IPS DF 6.9 (cell line): ENCODE data around the gene MLX.
"Not testable (repeated sequence)": the region's sequence is repeated elsewhere in the genome, so short reads cannot be mapped to it uniquely, and the experiment has no call there.

Experiments
- DNase-seq: peaks from one replicate; pipeline ENCODE4 v3.0.0-alpha.2; 2013; ENCODE audit warnings: low read depth, low spot score
- H3K27ac ChIP-seq: one replicate; pipeline ENCODE4 v1.5.1; 2013; ENCODE audit warnings: low read length, control low read depth
- H3K27me3 ChIP-seq: 2 replicates; pipeline ENCODE4 v1.6.1; 2013; ENCODE audit warnings: mild to moderate bottlenecking, low read length; ENCODE audit not compliant: control insufficient read depth, insufficient read depth
- H3K36me3 ChIP-seq: 2 replicates; pipeline ENCODE4 v1.6.1; 2013; ENCODE audit warnings: low read length; ENCODE audit not compliant: control insufficient read depth, insufficient read depth
- H3K4me1 ChIP-seq: 2 replicates; pipeline ENCODE4 v1.6.1; 2013; ENCODE audit warnings: low read length; ENCODE audit not compliant: control insufficient read depth, insufficient read depth
- H3K4me3 ChIP-seq: 2 replicates; pipeline ENCODE4 v1.5.1; 2013; ENCODE audit warnings: mild to moderate bottlenecking, low read length
- H3K9me3 ChIP-seq: 2 replicates; pipeline ENCODE4 v1.6.1; 2013; ENCODE audit warnings: low read length, inconsistent platforms; ENCODE audit not compliant: control insufficient read depth, insufficient read depth
- WGBS: extraction: QIAGEN DNeasy Blood & Tissue Kit; methylation state at CpG from one replicate; pipeline ENCODE4 v1.1.7; 2013; ENCODE audit warnings: mixed read lengths, missing lambda C conversion rate; ENCODE audit not compliant: insufficient read length, insufficient coverage; 5-methylcytosine and 5-hydroxymethylcytosine counted together

Gene MLX

DNA sequence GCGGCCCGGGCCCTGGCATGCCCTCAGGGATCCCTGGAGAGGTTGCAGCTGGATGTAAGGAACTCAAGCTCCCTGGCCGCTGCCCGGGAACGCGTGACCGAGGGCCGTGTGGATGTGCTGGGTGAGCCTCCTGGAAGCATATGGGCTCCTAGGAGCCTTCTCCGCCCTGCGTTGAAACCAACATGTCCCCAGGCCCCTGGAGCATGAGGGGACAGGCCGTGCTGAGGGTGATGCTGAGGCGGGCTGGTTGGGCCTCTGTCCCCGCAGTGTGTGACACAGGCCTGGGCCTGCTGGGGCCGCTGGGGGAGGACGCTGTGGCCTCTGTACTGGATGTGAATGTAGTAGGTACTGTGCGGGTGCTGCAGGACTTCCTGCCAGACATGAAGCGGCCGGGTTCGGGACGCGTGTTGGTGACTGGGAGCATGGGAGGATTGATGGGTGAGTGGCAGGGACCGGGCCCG is 19.9 kb upstream of the MLX start:
- Histone ChIP-seq H3K27ac (no peak overlapping the region), H3K36me3 (peaks cover 9% of the 10 kb centered on the region; the same call in 1 of the 2 replicates), H3K27me3 (no peaks in the 10 kb centered on the region), H3K4me3 (no peak overlapping the region; the same call in 1 of the 2 replicates), H3K4me1 (peaks cover 2% of the 10 kb centered on the region), H3K9me3 (no peaks in the 10 kb centered on the region)
- no CpG with 5 or more reads among the region's 23 CpGs for WGBS
- DNase-seq: no peak

DNA sequence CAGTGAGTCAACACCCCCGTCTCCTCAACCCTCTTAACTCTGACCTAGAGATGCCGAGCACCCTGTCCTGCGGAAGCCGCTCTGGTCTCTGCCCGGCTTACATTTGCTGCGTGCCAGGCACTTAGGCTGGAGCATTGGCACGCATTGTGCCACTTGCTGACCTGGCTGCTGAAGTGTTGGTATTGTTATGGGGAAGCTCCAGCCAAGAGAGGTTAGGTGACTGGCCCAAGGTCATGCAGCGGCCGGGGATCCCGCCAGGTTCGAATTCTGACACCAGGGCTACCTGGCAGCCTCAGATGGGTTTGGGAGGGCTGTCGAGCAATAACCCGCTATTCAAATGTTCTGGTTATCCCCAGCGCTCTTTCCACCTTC is 19.2 kb upstream of the MLX start:
- H3K9me3 ChIP-seq: no peaks in the 10 kb centered on the region
- H3K36me3 ChIP-seq: peaks cover 9% of the 10 kb centered on the region; the same call in 1 of the 2 replicates
- no CpG with 5 or more reads among the region's 14 CpGs for WGBS
- no peak overlapping the region for H3K27ac ChIP-seq
- H3K4me1 ChIP-seq: peaks cover 2% of the 10 kb centered on the region
- no peaks in the 10 kb centered on the region for H3K27me3 ChIP-seq
- no peak for DNase-seq
- peak overlapping the region; percentile 16; the same call in 1 of the 2 replicates for H3K4me3 ChIP-seq

DNA sequence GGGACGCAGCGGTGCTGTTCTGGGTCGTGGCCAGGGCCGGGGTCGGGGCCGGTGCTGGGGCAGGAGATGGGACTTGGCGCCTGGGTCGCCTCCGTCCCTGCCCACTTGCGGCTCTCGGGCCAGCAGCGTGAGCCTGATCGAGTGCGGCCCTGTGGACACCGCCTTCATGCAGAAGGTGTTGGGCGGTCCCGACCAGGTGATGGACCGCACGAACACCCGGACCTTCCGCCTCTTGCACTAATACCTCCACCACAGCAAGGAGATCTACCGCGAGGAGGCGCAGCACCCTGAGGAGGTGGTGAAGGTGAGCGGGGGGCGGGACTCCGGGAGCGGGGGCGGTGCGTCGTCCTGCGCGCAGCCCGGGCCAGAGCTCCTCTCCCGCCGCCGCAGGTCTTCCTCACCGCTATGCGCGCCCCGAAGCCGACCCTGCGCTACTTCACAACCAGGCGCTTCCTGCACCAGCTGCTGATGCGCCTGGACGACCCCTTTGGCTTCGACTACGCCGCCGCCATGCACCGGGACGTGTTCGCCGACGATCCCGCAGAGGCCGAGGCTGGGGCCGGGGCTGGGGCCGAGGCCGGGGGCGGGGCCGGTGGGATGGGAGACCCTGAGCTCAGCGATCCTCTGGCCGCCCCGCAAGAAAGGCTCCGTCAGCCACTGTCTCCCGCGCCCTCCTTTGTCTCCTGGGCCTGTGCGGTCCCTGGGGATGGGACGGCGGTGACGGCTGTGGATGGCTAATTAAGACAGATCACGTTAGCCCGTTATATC is 18.6 kb upstream of the MLX start:
- Histone ChIP-seq H3K27ac (no peak overlapping the region), H3K4me3 (peak overlapping the region; percentile 50; the same call in 1 of the 2 replicates)

DNA sequence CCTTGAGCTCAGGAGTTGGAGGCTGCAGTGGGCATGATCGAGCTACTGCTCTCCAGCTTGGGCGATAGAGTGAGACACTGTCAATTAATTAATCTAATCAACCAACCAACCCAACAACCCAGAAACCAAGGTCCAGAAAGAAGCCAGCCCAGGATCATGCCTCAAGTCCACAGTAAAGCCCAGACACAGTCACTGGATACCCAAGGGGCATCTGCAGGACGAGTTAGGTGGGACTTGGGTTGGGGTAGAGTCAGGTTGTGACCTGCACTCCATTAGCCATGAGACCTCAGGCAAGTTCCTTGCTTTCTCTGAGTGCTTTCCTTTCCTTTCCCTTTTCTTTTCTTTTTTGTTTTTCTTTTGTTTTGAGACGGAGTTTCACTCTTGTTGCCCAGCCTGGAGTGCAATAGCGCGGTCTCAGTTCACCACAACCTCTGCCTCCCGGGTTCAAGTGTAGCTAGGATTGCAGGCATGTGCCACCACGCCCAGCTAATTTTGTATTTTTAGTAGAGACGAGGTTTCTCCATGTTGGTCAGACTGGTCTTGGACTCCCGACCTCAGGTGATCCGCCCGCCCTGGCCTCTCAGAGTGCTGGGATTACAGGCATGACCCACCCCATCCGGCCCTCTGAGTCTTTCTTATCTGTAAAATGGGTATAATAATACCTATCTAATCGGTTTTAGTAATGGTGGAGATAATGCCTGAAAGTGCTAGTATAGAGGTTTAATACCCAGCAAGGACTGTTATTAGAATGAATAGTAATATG is 17.7 kb upstream of the MLX start:
- no peak for DNase-seq
- H3K27me3 ChIP-seq: no peaks in the 10 kb centered on the region
- H3K36me3 ChIP-seq: no peaks in the 10 kb centered on the region; the same call in 1 of the 2 replicates
- peaks cover 4% of the 10 kb centered on the region for H3K4me1 ChIP-seq
- no peaks in the 10 kb centered on the region for H3K9me3 ChIP-seq
- no peak overlapping the region for H3K27ac ChIP-seq
- no CpG with 5 or more reads among the region's 14 CpGs for WGBS
- H3K4me3 ChIP-seq: no peak overlapping the region

More for the DNA sequence above, 18.6 kb upstream of the MLX start:
- Histone ChIP-seq H3K4me1 (peaks cover 2% of the 10 kb centered on the region), H3K9me3 (no peaks in the 10 kb centered on the region), H3K27me3 (no peaks in the 10 kb centered on the region), H3K36me3 (peaks cover 6% of the 10 kb centered on the region; the same call in 1 of the 2 replicates)
- no CpG with 5 or more reads among the region's 74 CpGs for WGBS
- no peak for DNase-seq

DNA sequence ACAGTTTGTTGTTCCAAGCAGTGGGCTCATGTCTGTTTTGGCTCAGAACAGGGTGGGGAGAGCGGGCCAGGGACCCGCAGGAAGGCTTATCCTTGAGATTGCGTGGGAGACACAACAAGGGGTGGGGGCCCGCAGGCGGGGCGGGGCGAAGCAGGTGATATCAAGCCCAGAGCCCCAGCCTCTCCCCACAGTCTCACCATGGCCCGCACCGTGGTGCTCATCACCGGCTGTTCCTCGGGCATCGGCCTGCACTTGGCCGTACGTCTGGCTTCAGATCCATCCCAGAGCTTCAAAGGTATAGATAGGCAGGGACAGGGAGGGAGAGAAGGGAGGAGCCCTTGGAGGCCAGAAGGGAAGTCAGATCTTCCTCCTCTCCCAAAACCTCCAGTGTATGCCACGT is 14.2 kb upstream of the MLX start, which contains the start of gene HSD17B1:
TSS of gene HSD17B1 (plus strand) at position 188 of the 400 bp plus-strand sequence. CDS start at position 199, 11 bp downstream.
- not testable (repeated sequence) for H3K27me3 ChIP-seq, H3K4me3 ChIP-seq, DNase-seq, H3K9me3 ChIP-seq, H3K27ac ChIP-seq, H3K4me1 ChIP-seq, H3K36me3 ChIP-seq
- no CpG with 5 or more reads among the region's 15 CpGs for WGBS

DNA sequence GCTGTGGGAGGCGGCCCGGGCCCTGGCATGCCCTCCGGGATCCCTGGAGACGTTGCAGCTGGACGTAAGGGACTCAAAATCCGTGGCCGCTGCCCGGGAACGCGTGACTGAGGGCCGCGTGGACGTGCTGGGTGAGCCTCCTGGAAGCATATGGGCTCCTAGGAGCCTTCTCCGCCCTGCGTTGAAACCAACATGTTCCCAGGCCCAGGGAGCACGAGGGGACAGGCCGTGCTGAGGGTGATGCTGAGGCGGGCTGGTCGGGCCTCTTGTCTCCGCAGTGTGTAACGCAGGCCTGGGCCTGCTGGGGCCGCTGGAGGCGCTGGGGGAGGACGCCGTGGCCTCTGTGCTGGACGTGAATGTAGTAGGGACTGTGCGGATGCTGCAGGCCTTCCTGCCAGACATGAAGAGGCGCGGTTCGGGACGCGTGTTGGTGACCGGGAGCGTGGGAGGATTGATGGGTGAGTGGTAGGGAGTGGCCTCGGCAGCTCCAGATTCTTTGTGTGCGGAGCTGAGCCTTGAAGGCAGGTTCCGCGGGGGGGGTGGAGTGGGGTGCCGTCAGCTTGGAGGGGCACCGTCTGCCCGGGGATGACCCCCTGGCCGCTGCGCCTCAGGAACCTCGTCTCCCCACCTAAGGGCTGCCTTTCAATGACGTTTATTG is 13.6 kb upstream of the MLX start:
- Histone ChIP-seq H3K27me3 (no peaks in the 10 kb centered on the region), H3K4me1 (peaks cover 4% of the 10 kb centered on the region), H3K27ac (no peak overlapping the region), H3K9me3 (no peaks in the 10 kb centered on the region), H3K36me3 (no peaks in the 10 kb centered on the region; the same call in 1 of the 2 replicates), H3K4me3 (no peak overlapping the region)
- 100% methylated on average over 1 of the region's 45 CpGs for WGBS
- DNase-seq: no peak

DNA sequence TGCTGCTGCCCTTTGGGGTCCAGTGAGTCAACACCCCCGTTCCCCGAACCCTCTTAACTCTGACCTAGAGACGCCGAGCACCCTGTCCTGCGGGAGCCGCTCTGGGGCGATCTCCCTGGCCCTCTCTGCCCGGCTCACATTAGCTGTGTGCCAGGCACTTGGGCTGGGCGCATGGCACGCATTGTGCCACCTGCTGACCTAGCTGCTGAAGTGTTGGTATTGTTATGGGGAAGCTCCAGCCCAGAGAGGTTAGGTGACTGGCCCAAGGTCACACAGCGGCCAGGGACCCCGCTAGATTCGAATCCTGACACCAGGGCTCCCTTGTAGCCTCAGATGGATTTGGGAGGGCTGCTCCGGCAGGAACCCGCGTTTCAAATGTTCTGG is 13.0 kb upstream of the MLX start:
- Histone ChIP-seq H3K9me3 (no peaks in the 10 kb centered on the region), H3K36me3 (no peaks in the 10 kb centered on the region; the same call in 1 of the 2 replicates), H3K4me3 (peak overlapping the region; percentile 72; the same call in 1 of the 2 replicates), H3K27me3 (no peaks in the 10 kb centered on the region), H3K27ac (no peak overlapping the region), H3K4me1 (peaks cover 4% of the 10 kb centered on the region)
- DNase-seq: no peak
- WGBS: no CpG with 5 or more reads among the region's 16 CpGs

DNA sequence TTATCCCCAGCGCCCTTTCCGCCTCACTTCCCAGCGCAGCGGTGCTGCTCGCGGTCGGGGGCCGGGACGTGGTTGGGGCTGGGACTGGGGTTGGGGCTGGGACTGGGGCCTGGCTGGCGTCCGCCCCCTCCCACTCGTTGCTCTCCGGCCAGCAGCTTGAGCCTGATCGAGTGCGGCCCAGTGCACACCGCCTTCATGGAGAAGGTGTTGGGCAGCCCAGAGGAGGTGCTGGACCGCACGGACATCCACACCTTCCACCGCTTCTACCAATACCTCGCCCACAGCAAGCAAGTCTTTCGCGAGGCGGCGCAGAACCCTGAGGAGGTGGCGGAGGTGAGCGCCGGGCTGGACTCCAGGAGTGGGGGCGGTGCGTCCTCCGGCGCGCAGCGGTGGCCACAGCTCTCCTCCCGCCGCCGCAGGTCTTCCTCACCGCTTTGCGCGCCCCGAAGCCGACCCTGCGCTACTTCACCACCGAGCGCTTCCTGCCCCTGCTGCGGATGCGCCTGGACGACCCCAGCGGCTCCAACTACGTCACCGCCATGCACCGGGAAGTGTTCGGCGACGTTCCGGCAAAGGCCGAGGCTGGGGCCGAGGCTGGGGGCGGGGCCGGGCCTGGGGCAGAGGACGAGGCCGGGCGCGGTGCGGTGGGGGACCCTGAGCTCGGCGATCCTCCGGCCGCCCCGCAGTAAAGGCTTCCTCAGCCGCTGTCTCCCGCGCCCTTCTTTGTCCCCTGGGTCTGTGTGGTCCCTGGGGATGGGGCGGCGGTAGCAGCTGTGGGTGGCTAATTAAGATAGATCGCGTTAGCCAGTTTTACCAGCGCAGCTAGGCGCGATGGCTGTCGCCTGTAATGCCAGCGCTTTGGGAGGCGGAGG is 12.4 kb upstream of the MLX start:
- H3K4me3 ChIP-seq: peak overlapping the region; percentile 72
- no peaks in the 10 kb centered on the region for H3K27me3 ChIP-seq
- H3K9me3 ChIP-seq: no peaks in the 10 kb centered on the region
- H3K27ac ChIP-seq: no peak overlapping the region
- no peaks in the 10 kb centered on the region; the same call in 1 of the 2 replicates for H3K36me3 ChIP-seq
- DNase-seq: no peak
- WGBS: no CpG with 5 or more reads among the region's 82 CpGs
- H3K4me1 ChIP-seq: peaks cover 2% of the 10 kb centered on the region; the same call in 1 of the 2 replicates

DNA sequence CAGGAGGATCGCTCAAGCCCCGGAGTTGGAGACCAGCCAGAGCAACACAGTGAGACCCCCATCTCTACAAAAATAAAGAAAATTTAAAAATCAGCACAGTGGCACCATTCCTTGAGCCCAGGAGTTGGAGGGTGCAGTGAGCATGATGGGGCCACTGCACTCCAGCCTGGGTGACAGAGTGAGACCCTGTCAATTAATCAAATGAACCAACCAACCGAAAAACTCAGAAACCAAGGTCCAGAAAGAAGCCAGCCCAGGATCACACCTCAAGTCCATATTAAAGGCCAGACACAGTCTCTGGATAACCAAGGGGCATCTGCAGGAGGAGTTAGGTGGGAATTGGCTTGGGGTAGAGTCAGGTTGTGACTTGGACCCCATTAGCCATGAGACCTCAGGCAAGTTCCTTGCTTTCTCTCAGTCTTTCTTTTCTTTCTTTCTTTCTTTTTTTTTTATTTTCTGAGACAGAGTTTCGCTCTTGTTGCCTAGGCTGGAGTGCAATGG is 11.7 kb upstream of the MLX start:
- no peak overlapping the region for H3K27ac ChIP-seq
- DNase-seq: no peak
- WGBS: no CpG with 5 or more reads among the region's 4 CpGs
- H3K4me1 ChIP-seq: peaks cover 2% of the 10 kb centered on the region; the same call in 1 of the 2 replicates
- H3K4me3 ChIP-seq: peak overlapping the region; percentile 72; the same call in 1 of the 2 replicates
- H3K27me3 ChIP-seq: no peaks in the 10 kb centered on the region
- H3K9me3 ChIP-seq: no peaks in the 10 kb centered on the region
- H3K36me3 ChIP-seq: no peaks in the 10 kb centered on the region; the same call in 1 of the 2 replicates
